PC-9 (cell line): ENCODE results near the gene IQGAP3.

Source experiments
- EZH2 ChIP-seq: fragments of 200-600 bp; sonication (generic); IDR thresholded peaks from 2 replicates; pipeline ENCODE4 v1.8.0; 2017; ENCODE audit warnings: antibody characterized with exemption, low read depth
- TF ChIP-seq, protein P1 (sequence below): fragments of 200-600 bp; sonication (generic); conservative IDR thresholded peaks from 2 replicates; pipeline ENCODE4 v1.6.1; 2017; ENCODE audit warnings: mixed run types, antibody characterized with exemption, mild to moderate bottlenecking, moderate library complexity

GRCh38 chr1:156559797-156560385 is 12.5 kb downstream of the IQGAP3 start:
- TF ChIP-seq, protein P1, sequence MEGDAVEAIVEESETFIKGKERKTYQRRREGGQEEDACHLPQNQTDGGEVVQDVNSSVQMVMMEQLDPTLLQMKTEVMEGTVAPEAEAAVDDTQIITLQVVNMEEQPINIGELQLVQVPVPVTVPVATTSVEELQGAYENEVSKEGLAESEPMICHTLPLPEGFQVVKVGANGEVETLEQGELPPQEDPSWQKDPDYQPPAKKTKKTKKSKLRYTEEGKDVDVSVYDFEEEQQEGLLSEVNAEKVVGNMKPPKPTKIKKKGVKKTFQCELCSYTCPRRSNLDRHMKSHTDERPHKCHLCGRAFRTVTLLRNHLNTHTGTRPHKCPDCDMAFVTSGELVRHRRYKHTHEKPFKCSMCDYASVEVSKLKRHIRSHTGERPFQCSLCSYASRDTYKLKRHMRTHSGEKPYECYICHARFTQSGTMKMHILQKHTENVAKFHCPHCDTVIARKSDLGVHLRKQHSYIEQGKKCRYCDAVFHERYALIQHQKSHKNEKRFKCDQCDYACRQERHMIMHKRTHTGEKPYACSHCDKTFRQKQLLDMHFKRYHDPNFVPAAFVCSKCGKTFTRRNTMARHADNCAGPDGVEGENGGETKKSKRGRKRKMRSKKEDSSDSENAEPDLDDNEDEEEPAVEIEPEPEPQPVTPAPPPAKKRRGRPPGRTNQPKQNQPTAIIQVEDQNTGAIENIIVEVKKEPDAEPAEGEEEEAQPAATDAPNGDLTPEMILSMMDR: no peak
- TF ChIP-seq EZH2: no peak
